Measurements from ENCODE around the gene RFX3. TPM values are rescaled to one million over a fixed set of nuclear protein-coding genes. Genes with fewer than 3 reads are reported as not detected.

RFX3 gene
- total and polyA plus RNA-seq, 4 donors, result 0.30 to 4.6 (median 1.5) TPM

DNA sequence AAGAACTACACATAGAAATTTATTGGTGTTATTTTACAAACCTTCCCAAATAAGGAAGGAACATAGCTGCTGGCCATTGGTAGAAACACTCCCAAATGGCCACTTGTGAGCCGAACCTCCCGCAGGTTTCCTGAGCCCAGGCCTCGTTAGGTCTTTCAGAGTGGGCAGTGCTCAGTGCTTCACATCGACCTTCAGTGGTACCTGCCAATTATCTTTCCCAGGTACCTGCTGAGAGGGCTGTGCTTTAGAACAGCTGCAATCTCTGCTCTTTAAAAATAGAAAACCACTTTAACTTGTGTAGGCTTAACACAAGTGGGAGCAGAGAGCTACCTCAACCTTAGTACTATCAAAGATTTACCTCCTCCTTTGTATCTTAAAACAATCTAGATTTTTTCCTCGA lies 334.1 kb downstream of the RFX3 start:
- no peaks in the 10 kb centered on the region for H3K36me3 ChIP-seq (ENCODE audit: control insufficient read depth in 4 of 4, insufficient read depth in 3 of 4, low read depth in 1 of 4, low read length in 3 of 4)
- H3K4me1 ChIP-seq (ENCODE audit: control insufficient read depth in 4 of 4, insufficient read depth in 4 of 4, low read length in 3 of 4), result no peaks in the 10 kb centered on the region
- DNase-seq (ENCODE audit: low spot score), result no peak
- no peaks in the 10 kb centered on the region for H3K27me3 ChIP-seq (ENCODE audit: control insufficient read depth in 4 of 4, insufficient read depth in 4 of 4, low read length in 3 of 4)
- no peak overlapping the region for H3K27ac ChIP-seq (ENCODE audit: low read depth in 1 of 2, low read length in 2 of 2)
- H3K4me3 ChIP-seq (ENCODE audit: low read depth in 1 of 3, low read length in 3 of 3), result no peak overlapping the region
- H3K9ac ChIP-seq (ENCODE audit: low read depth in 1 of 2, low read length in 2 of 2), result no peak overlapping the region
- TF ChIP-seq SP1 (IDR thresholded peaks at IDR 0.05) (no peak), FOXA2 (IDR thresholded peaks at IDR 0.05) (no peak), TAF1 (conservative IDR thresholded peaks at IDR 0.05) (no peak), NR2F2 (IDR thresholded peaks at IDR 0.05) (no peak), FOXA1 (IDR thresholded peaks at IDR 0.05) (no peak)
- TF ChIP-seq, protein P1, sequence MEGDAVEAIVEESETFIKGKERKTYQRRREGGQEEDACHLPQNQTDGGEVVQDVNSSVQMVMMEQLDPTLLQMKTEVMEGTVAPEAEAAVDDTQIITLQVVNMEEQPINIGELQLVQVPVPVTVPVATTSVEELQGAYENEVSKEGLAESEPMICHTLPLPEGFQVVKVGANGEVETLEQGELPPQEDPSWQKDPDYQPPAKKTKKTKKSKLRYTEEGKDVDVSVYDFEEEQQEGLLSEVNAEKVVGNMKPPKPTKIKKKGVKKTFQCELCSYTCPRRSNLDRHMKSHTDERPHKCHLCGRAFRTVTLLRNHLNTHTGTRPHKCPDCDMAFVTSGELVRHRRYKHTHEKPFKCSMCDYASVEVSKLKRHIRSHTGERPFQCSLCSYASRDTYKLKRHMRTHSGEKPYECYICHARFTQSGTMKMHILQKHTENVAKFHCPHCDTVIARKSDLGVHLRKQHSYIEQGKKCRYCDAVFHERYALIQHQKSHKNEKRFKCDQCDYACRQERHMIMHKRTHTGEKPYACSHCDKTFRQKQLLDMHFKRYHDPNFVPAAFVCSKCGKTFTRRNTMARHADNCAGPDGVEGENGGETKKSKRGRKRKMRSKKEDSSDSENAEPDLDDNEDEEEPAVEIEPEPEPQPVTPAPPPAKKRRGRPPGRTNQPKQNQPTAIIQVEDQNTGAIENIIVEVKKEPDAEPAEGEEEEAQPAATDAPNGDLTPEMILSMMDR (IDR thresholded peaks at IDR 0.05; ENCODE audit: low read depth, low read length, missing input control), result no peak
- WGBS, result 68% methylated on average over 5 of the region's 5 CpGs
- H3K9me3 ChIP-seq (ENCODE audit: control insufficient read depth in 4 of 4, low read length in 3 of 4), result no peaks in the 10 kb centered on the region

DNA sequence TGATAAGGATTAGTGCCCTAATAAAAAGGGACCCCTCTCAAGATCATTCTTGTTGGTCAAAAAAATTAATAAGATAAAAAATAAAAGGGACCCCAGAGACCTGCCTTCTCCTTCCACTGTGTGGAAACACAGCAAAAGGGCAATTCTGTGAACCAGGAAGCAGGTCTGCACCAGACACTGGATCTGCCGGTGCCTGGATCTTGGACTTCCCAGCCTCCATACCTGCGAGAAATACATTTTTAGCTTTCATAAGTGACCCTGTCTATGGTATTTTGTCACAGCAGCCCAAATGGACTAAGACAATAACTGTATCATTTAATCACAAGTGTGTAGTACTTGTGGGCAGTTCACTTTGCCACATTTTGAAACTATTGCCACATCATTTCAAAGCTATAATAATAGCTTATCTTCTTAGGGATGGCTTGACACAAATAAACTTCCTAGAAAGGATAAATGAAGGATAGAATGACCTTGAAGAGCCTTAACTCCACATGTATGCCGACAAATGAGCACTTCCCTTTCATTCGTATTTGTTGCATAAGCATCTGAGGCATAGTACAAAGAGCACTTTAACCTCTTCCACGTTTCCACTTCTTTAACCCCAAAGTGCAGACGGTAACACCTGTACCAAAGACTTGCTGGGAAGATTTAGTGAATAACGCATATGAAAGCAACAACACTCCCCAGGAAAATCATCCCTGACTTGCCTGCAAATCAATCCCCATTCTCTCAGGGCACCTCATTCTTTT lies 336.5 kb downstream of the RFX3 start:
- TF ChIP-seq, protein P2, sequence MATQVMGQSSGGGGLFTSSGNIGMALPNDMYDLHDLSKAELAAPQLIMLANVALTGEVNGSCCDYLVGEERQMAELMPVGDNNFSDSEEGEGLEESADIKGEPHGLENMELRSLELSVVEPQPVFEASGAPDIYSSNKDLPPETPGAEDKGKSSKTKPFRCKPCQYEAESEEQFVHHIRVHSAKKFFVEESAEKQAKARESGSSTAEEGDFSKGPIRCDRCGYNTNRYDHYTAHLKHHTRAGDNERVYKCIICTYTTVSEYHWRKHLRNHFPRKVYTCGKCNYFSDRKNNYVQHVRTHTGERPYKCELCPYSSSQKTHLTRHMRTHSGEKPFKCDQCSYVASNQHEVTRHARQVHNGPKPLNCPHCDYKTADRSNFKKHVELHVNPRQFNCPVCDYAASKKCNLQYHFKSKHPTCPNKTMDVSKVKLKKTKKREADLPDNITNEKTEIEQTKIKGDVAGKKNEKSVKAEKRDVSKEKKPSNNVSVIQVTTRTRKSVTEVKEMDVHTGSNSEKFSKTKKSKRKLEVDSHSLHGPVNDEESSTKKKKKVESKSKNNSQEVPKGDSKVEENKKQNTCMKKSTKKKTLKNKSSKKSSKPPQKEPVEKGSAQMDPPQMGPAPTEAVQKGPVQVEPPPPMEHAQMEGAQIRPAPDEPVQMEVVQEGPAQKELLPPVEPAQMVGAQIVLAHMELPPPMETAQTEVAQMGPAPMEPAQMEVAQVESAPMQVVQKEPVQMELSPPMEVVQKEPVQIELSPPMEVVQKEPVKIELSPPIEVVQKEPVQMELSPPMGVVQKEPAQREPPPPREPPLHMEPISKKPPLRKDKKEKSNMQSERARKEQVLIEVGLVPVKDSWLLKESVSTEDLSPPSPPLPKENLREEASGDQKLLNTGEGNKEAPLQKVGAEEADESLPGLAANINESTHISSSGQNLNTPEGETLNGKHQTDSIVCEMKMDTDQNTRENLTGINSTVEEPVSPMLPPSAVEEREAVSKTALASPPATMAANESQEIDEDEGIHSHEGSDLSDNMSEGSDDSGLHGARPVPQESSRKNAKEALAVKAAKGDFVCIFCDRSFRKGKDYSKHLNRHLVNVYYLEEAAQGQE (IDR thresholded peaks at IDR 0.05), result no peak
- TF ChIP-seq EGR1 (IDR thresholded peaks at IDR 0.05; ENCODE audit: low read depth in 2 of 2) (no peak), TAF1 (conservative IDR thresholded peaks at IDR 0.05) (no peak), HNF4A (conservative IDR thresholded peaks at IDR 0.05) (peak; percentile 21 to 24), RXRA (IDR thresholded peaks at IDR 0.05) (no peak)
- TF ChIP-seq, protein P3, sequence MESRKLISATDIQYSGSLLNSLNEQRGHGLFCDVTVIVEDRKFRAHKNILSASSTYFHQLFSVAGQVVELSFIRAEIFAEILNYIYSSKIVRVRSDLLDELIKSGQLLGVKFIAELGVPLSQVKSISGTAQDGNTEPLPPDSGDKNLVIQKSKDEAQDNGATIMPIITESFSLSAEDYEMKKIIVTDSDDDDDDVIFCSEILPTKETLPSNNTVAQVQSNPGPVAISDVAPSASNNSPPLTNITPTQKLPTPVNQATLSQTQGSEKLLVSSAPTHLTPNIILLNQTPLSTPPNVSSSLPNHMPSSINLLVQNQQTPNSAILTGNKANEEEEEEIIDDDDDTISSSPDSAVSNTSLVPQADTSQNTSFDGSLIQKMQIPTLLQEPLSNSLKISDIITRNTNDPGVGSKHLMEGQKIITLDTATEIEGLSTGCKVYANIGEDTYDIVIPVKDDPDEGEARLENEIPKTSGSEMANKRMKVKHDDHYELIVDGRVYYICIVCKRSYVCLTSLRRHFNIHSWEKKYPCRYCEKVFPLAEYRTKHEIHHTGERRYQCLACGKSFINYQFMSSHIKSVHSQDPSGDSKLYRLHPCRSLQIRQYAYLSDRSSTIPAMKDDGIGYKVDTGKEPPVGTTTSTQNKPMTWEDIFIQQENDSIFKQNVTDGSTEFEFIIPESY (IDR thresholded peaks at IDR 0.05), result no peak
- no peak for DNase-seq (ENCODE audit: low spot score)
- Histone ChIP-seq H3K27me3 (ENCODE audit: control insufficient read depth in 4 of 4, insufficient read depth in 4 of 4, low read length in 3 of 4) (peaks cover 0 to 4% (median 0%) of the 10 kb centered on the region in 4 donors), H3K9me3 (ENCODE audit: control insufficient read depth in 4 of 4, low read length in 3 of 4) (no peaks in the 10 kb centered on the region), H3K9ac (ENCODE audit: low read depth in 1 of 2, low read length in 2 of 2) (no peak overlapping the region), H3K4me3 (ENCODE audit: low read depth in 1 of 3, low read length in 3 of 3) (no peak overlapping the region), H3K4me1 (ENCODE audit: control insufficient read depth in 4 of 4, insufficient read depth in 4 of 4, low read length in 3 of 4) (no peaks in the 10 kb centered on the region), H3K36me3 (ENCODE audit: control insufficient read depth in 4 of 4, insufficient read depth in 3 of 4, low read depth in 1 of 4, low read length in 3 of 4) (no peaks in the 10 kb centered on the region), H3K27ac (ENCODE audit: low read depth in 1 of 2, low read length in 2 of 2) (no peak overlapping the region)
- WGBS, result 59% methylated on average over 7 of the region's 7 CpGs

All from liver (tissue), 9 donors.